K562 (cell line): ENCODE results near the gene EIF4E1B. TPM values are rescaled to one million over a fixed set of nuclear protein-coding genes. Genes with fewer than 3 reads are reported as not detected.
"Not testable (repeated sequence)": the region's sequence is repeated elsewhere in the genome, so short reads cannot be mapped to it uniquely, and the experiment has no call there.

Experiments used
- ATAC-seq: fragments of 200-7000 bp; cut with Tn5 transposase; 3 replicates; pipeline ENCODE4 v1.9.1; 2020; ENCODE audit warnings: moderate library complexity
- BruUV-seq: library from RNA; stranded (reverse); fragments of 400-500 nt; replicated peaks from 2 replicates; lab custom pipeline; 2021; lab: Mats Ljungman, UMichigan
- CTCF ChIA-PET: fragments of 300-600 bp; formaldehyde crosslinking; extraction: SDS; loops from one replicate; lab custom pipeline; 2021; ENCODE audit warnings: low intra/inter-chr PET ratio; lab: Yijun Ruan, JAX
- POLR2A ChIA-PET: fragments of 300-600, 350-650 bp; sonication (Branson Sonifier 250); formaldehyde crosslinking; extraction: SDS; loops from one replicate; lab custom pipeline; 2021; ENCODE audit warnings: antibody characterized with exemption, inconsistent platforms; lab: Yijun Ruan, JAX
- DNase-seq, 4 experiments: peaks; one replicate each; pipeline versions ENCODE4 v3.0.0 to v3.0.0-alpha.2; 2011 to 2018; ENCODE audit warnings: low spot score in 3 of 4, mixed read lengths in 3 of 4; ENCODE audit errors: extremely low read depth in 1 of 4
- FAIRE-seq: peaks from 2 replicates; lab custom pipeline; 2011; peaks lifted over from hg19 to GRCh38; lab: Jason Lieb, UNC
- H2AFZ ChIP-seq: 2 replicates; pipeline ENCODE4 v1.6.0; 2011; ENCODE audit warnings: low read depth, low read length, control low read depth, inconsistent platforms
- H3K27ac ChIP-seq: fragments of 200-600 bp; 3 replicates; pipeline ENCODE4 v1.8.0; 2011; ENCODE audit warnings: low read depth, mild to moderate bottlenecking, control low read depth, inconsistent platforms, low read length, moderate library complexity, mixed read lengths; ENCODE audit errors: extremely low read depth
- H3K27me3 ChIP-seq, 2 experiments: fragments of 300-600 bp in 1 of 2; 2 replicates in 1 of 2; 3 replicates in 1 of 2; pipeline versions ENCODE4 v1.6.0 to v1.8.0; 2011; ENCODE audit warnings: inconsistent platforms in 2 of 2, low read length in 2 of 2, mild to moderate bottlenecking in 1 of 2, mixed read lengths in 1 of 2, moderate library complexity in 1 of 2; ENCODE audit not compliant: control insufficient read depth in 2 of 2, insufficient read depth in 2 of 2
- H3K36me3 ChIP-seq: fragments of 300-600 bp; 3 replicates; pipeline ENCODE4 v1.8.0; 2011; ENCODE audit warnings: mild to moderate bottlenecking, low read length, inconsistent platforms; ENCODE audit not compliant: control insufficient read depth, insufficient read depth
- H3K4me1 ChIP-seq, 2 experiments: fragments of 200-600 bp in 1 of 2; replicated peaks in 1 of 2; 2 replicates in 1 of 2; 3 replicates in 1 of 2; pipeline versions ENCODE4 v1.5.1 to v1.8.0; 2011; ENCODE audit warnings: inconsistent platforms in 2 of 2, low read length in 2 of 2, mild to moderate bottlenecking in 1 of 2, mixed read lengths in 1 of 2, moderate library complexity in 1 of 2; ENCODE audit not compliant: control insufficient read depth in 2 of 2, insufficient read depth in 2 of 2
- H3K4me2 ChIP-seq: 2 replicates; pipeline ENCODE4 v1.6.1; 2011; ENCODE audit warnings: low read length, control low read depth, inconsistent platforms, mixed read lengths; ENCODE audit not compliant: insufficient read depth
- H3K4me3 ChIP-seq: fragments of 200-600 bp; sonication (generic), shearing (Covaris generic); 2 replicates; pipeline ENCODE4 v1.5.1; 2016; ENCODE audit warnings: control low read depth, inconsistent platforms
- H3K79me2 ChIP-seq: fragments of 200-600 bp; 3 replicates; pipeline ENCODE4 v1.8.0; 2011; ENCODE audit warnings: low read length, inconsistent platforms; ENCODE audit not compliant: control insufficient read depth, insufficient read depth
- H3K9ac ChIP-seq, 2 experiments: 2 replicates each; pipeline versions ENCODE4 v1.6.0 to v1.6.1; 2011; ENCODE audit warnings: low read depth in 2 of 2, low read length in 2 of 2, control low read depth in 1 of 2, inconsistent platforms in 1 of 2, mild to moderate bottlenecking in 1 of 2, mixed read lengths in 1 of 2; ENCODE audit not compliant: insufficient read depth in 1 of 2
- H3K9me1 ChIP-seq: one replicate; pipeline ENCODE4 v1.6.0; 2011; ENCODE audit warnings: inconsistent platforms, mild to moderate bottlenecking, low read length, moderate library complexity; ENCODE audit not compliant: control insufficient read depth, insufficient read depth
- H3K9me3 ChIP-seq: replicated peaks from 2 replicates; pipeline ENCODE4 v1.5.1; 2011; ENCODE audit warnings: low read depth, low read length, inconsistent platforms; ENCODE audit not compliant: control insufficient read depth, insufficient read depth
- H4K20me1 ChIP-seq: replicated peaks from 2 replicates; pipeline ENCODE4 v1.6.1; 2011; ENCODE audit warnings: low read length, inconsistent platforms, mixed read lengths; ENCODE audit not compliant: control insufficient read depth, insufficient read depth
- EGR1 ChIP-seq: fragments of 450-650 bp; conservative IDR thresholded peaks from 2 replicates; pipeline ENCODE4 v1.6.1; 2017; ENCODE audit warnings: mild to moderate bottlenecking
- ELF4 ChIP-seq: fragments of 450-650 bp; formaldehyde crosslinking; IDR thresholded peaks from 2 replicates; pipeline ENCODE4 v1.4.0; 2022; ENCODE audit warnings: missing genetic modification characterization
- HNRNPL ChIP-seq: fragments of 200-400 bp; formaldehyde crosslinking; IDR thresholded peaks from 2 replicates; pipeline ENCODE4 v1.6.1; 2017; ENCODE audit warnings: low read depth, mild to moderate bottlenecking, low read length
- IFI16 ChIP-seq: fragments of 250-450 bp; sonication (Bioruptor Pico); IDR thresholded peaks from 2 replicates; pipeline ENCODE4 v2.1.2; 2022; ENCODE audit warnings: mild to moderate bottlenecking, inconsistent platforms
- RUNX1 ChIP-seq: sonication (generic); IDR thresholded peaks from 2 replicates; pipeline ENCODE4 v1.6.1; 2016; ENCODE audit warnings: antibody characterized with exemption, low read depth
- WGBS: fragments of 100-300 bp; shearing (Covaris generic); methylation state at CpG from one replicate; pipeline ENCODE4 v1.1.6; 2016; ENCODE audit warnings: low coverage, mixed read lengths; ENCODE audit not compliant: insufficient coverage; ENCODE audit errors: missing lambda C conversion rate; 5-methylcytosine and 5-hydroxymethylcytosine counted together
- in situ Hi-C: fragments of 300-500 bp; cut with MboI; formaldehyde crosslinking; loops from 4 replicates; pipeline ENCODE4 v1.15.0; 2018; ENCODE audit warnings: inconsistent platforms, mixed read lengths
- intact Hi-C: fragments of 100-400 bp; cut with micrococcal nuclease; formaldehyde crosslinking; loops from 2 replicates; pipeline ENCODE4 v1.14.2; 2022
- polyA plus RNA-seq, 8 experiments: library from polyadenylated mRNA; depleted of rRNA in 4 of 8; stranded (reverse) in 5 of 8; unstranded in 3 of 8; fragments of >200 nt; fragmentation: Nextera tagmentation in 2 of 8; fragmentation: Illumina TruSeq in 1 of 8; extraction: Ambion mirVana in 2 of 8; extraction: Trizol in 1 of 8; gene quantifications; 2 replicates each; pipeline versions ENCODE4 v1.2.1 to v1.2.3, GENCODE V29; 2011 to 2014; ENCODE audit warnings: inconsistent platforms in 1 of 8, missing spikeins in 1 of 8
- total RNA-seq, 7 experiments: library from RNA; depleted of rRNA in 6 of 7; stranded (reverse); fragments of >200 nt in 6 of 7; fragmentation: Illumina TruSeq in 2 of 7; extraction: Trizol in 2 of 7; gene quantifications; 2 replicates each; pipeline versions ENCODE4 v1.2.1 to v1.2.3, GENCODE V29; 2011 to 2021; ENCODE audit warnings: low replicate concordance in 1 of 7

The EIF4E1B gene
- total and polyA plus RNA-seq, 9 of the 15 experiments (the other 6 are each of a cell fraction or from before 2014, with no cell fraction given), result not detected

DNA sequence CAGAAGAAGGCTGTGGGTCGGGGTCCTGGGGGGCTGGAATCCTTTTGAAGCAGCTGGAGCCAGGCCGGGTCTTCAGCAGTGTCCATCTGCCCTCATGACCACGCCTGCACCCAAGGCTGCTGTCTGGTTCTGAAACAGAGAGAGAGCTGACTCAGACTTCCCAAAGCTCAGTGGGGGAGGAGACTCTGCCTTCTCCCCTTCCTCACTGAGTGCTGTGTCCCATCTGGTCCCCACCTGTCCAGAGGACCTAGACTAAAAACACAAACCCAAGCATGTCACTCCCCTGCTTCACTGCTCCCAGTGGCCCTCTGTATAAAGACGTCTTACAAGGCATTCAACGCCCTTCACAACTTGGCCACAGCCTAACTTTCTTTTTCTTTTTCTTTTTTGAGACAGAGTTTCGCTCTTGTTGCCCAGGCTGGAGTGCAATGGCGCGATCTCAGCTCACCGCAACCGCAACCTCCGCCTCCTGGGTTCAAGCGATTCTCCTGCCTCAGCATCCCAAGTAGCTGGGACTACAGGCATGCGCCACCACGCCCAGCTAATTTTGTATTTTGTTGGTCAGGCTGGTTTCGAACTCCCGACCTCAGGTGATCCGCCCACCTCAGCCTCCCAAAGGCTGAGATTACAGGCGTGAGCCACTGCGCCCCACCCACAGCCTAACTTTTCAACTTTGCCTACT is 30.6 kb upstream of the EIF4E1B start:
- in situ Hi-C loops, result loop anchor here (25.0 kb wide), 1 partner anchor 863 kb away; no protein-coding TSS in a partner anchor
- WGBS, result 75% methylated on average over 15 of the region's 19 CpGs
- H3K9ac ChIP-seq, result peak overlapping the region in 1 of 2 experiments; percentile 46; a peak in 1 of 4 replicates
- H3K4me3 ChIP-seq, ATAC-seq, H3K9me1 ChIP-seq, H3K27me3 ChIP-seq, intact Hi-C loops, H3K4me2 ChIP-seq, H2AFZ ChIP-seq, H3K36me3 ChIP-seq, BruUV-seq, H3K9me3 ChIP-seq, H3K27ac ChIP-seq, POLR2A ChIA-PET, CTCF ChIA-PET, H3K79me2 ChIP-seq, FAIRE-seq, DNase-seq, H4K20me1 ChIP-seq: not testable (repeated sequence)
- 0 out of 2 replicates have a peak, but pooled peaks have one; percentile 7 for TF ChIP-seq EGR1
- H3K4me1 ChIP-seq, result peaks cover 0 to 17% of the 10 kb centered on the region in 2 experiments; a peak in 2 of 5 replicates

DNA sequence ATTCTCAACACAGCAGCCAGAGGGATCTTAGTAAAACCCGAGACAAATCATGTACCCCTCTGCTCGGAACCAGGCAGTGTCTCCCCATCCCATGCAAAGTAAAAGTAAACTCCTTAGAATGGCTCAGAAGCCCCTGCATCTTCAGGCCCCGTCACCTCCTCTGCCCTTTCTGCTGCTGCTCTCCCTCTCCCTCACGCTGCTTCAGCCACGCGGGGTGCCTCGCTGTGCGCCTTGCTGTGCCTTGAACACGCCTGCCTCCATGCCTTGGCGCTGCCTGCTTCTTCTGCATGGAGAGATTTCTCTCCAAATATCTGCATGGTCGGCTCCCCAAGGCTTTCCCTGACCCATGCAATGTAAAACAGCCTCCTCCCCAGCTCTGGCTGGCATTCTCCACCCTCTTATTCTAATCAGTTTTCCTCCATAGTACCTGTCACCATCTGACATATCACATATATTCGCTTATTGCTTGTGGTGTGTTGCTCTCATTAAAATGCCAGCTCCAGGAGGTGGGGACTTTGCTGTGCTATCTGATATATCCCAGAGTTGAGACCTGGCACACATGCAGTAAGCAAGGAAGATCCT is 28.5 kb upstream of the EIF4E1B start:
- Histone ChIP-seq H3K27me3 (no peaks in the 10 kb centered on the region), H4K20me1 (peaks cover 13% of the 10 kb centered on the region), H3K9me3 (no peaks in the 10 kb centered on the region), H3K9ac (no peak overlapping the region), H2AFZ (no peak overlapping the region), H3K4me3 (no peak overlapping the region), H3K9me1 (no peaks in the 10 kb centered on the region), H3K27ac (no peak overlapping the region), H3K79me2 (no peaks in the 10 kb centered on the region), H3K4me1 (peaks cover 13 to 18% of the 10 kb centered on the region in 2 experiments; a peak in 4 of 5 replicates), H3K4me2 (no peak overlapping the region), H3K36me3 (peaks cover 10% of the 10 kb centered on the region; the same call in 1 of the 3 replicates)
- ATAC-seq, result no peak
- 35% methylated on average over 12 of the region's 12 CpGs for WGBS
- no peak for FAIRE-seq
- DNase-seq, result no peak
- CTCF ChIA-PET, result no interaction called here
- intact Hi-C loops, result no loop called here
- in situ Hi-C loops, result no loop called here
- no TSS peak for BruUV-seq
- POLR2A ChIA-PET, result interaction anchor here (0.6 kb wide), 1 partner anchor 7 kb away, joined by 3 read pairs; no protein-coding TSS in a partner anchor
- no peak for TF ChIP-seq RUNX1
- TF ChIP-seq ELF4 (CRISPR knock-in tag), result no peak
- no peak for TF ChIP-seq IFI16 (CRISPR knock-in tag)
- TF ChIP-seq HNRNPL, result no peak
